Measurements from ENCODE around the gene TNFRSF4.

TNFRSF4 gene

GRCh38 chr1:1220197-1220596 lies 6.2 kb upstream of the TNFRSF4 start:
- TF ChIP-seq CTCF (IDR thresholded peaks at IDR 0.05; ENCODE audit: poor library complexity, severe bottlenecking), result no peak
- no peak overlapping the region for H3K4me3 ChIP-seq (ENCODE audit: severe bottlenecking)
- DNase-seq (ENCODE audit: low spot score) (no peak), ATAC-seq (ENCODE audit: low read depth) (no peak)
- H3K36me3 ChIP-seq (ENCODE audit: low read depth), result peaks cover 52% of the 10 kb centered on the region
- no peaks in the 10 kb centered on the region for H3K27me3 ChIP-seq (ENCODE audit: insufficient read depth, poor library complexity, severe bottlenecking)
- H3K27ac ChIP-seq (ENCODE audit: poor library complexity, severe bottlenecking), result no peak overlapping the region
- H3K4me1 ChIP-seq (ENCODE audit: insufficient read depth, poor library complexity, severe bottlenecking), result peaks cover 6% of the 10 kb centered on the region
- no peaks in the 10 kb centered on the region for H3K9me3 ChIP-seq (ENCODE audit: severe bottlenecking)

- Histone ChIP-seq H3K9me3 (ENCODE audit: severe bottlenecking) (no peaks in the 10 kb centered on the region), H3K4me3 (ENCODE audit: severe bottlenecking) (no peak overlapping the region), H3K27me3 (ENCODE audit: insufficient read depth, poor library complexity, severe bottlenecking) (no peaks in the 10 kb centered on the region), H3K27ac (ENCODE audit: poor library complexity, severe bottlenecking) (no peak overlapping the region), H3K36me3 (ENCODE audit: low read depth) (peaks cover 43% of the 10 kb centered on the region), H3K4me1 (ENCODE audit: insufficient read depth, poor library complexity, severe bottlenecking) (peaks cover 6% of the 10 kb centered on the region)
- no peak for TF ChIP-seq CTCF (IDR thresholded peaks at IDR 0.05; ENCODE audit: poor library complexity, severe bottlenecking)
- no peak for DNase-seq (ENCODE audit: low spot score)
- no peak for ATAC-seq (ENCODE audit: low read depth)
Observed at GRCh38 chr1:1219341-1219740, 5.4 kb upstream of the TNFRSF4 start.

- Histone ChIP-seq H3K4me3 (ENCODE audit: severe bottlenecking) (no peak overlapping the region), H3K4me1 (ENCODE audit: insufficient read depth, poor library complexity, severe bottlenecking) (peaks cover 6% of the 10 kb centered on the region), H3K27me3 (ENCODE audit: insufficient read depth, poor library complexity, severe bottlenecking) (no peaks in the 10 kb centered on the region), H3K36me3 (ENCODE audit: low read depth) (peaks cover 41% of the 10 kb centered on the region), H3K9me3 (ENCODE audit: severe bottlenecking) (no peaks in the 10 kb centered on the region), H3K27ac (ENCODE audit: poor library complexity, severe bottlenecking) (no peak overlapping the region)
- ATAC-seq (ENCODE audit: low read depth) (no peak), DNase-seq (ENCODE audit: low spot score) (no peak)
- no peak for TF ChIP-seq CTCF (IDR thresholded peaks at IDR 0.05; ENCODE audit: poor library complexity, severe bottlenecking)
Observed at GRCh38 chr1:1218524-1219200, 4.7 kb upstream of the TNFRSF4 start.

GRCh38 chr1:1217621-1218523 lies 3.9 kb upstream of the TNFRSF4 start:
- no peak overlapping the region for H3K27ac ChIP-seq (ENCODE audit: poor library complexity, severe bottlenecking)
- ATAC-seq (ENCODE audit: low read depth) (peak; percentile 73), DNase-seq (ENCODE audit: low spot score) (no peak)
- peaks cover 6% of the 10 kb centered on the region for H3K4me1 ChIP-seq (ENCODE audit: insufficient read depth, poor library complexity, severe bottlenecking)
- no peak overlapping the region for H3K4me3 ChIP-seq (ENCODE audit: severe bottlenecking)
- TF ChIP-seq CTCF (IDR thresholded peaks at IDR 0.05; ENCODE audit: poor library complexity, severe bottlenecking), result no peak
- no peaks in the 10 kb centered on the region for H3K9me3 ChIP-seq (ENCODE audit: severe bottlenecking)
- H3K36me3 ChIP-seq (ENCODE audit: low read depth), result peaks cover 35% of the 10 kb centered on the region
- no peaks in the 10 kb centered on the region for H3K27me3 ChIP-seq (ENCODE audit: insufficient read depth, poor library complexity, severe bottlenecking)
